NT2/D1 (cell line): ENCODE measurements around the gene TMEM207.

Source experiments
- YY1 ChIP-seq: IDR thresholded peaks from 2 replicates; pipeline ENCODE4 v1.6.1; 2011; ENCODE audit not compliant: insufficient read length, insufficient read depth
- ZNF274 ChIP-seq: IDR thresholded peaks from 2 replicates; pipeline ENCODE4 v1.6.1; 2011; ENCODE audit warnings: mild to moderate bottlenecking, low read depth, low read length

- TF ChIP-seq YY1 = no peak
- TF ChIP-seq ZNF274 = no peak
These were observed 22.7 kb downstream of the TMEM207 start for GRCh38 chr3:190426806-190427507.
